Activated T-helper 1 cell treated with anti-CD3 and anti-CD28 coated beads, Interleukin-2, amount 50 U/mL, for 16 hours (primary cell): ENCODE data around the gene SMAD6.

Source experiments
- DNase-seq, 2 donors: peaks; one replicate each; pipeline ENCODE4 v3.0.0-alpha.2; 2020; ENCODE audit warnings: low read depth in 1 of 2, low spot score in 1 of 2

Gene SMAD6

GRCh38 chr15:66719471-66719870 lies 17.4 kb downstream of the SMAD6 start:
- no peak for DNase-seq

GRCh38 chr15:66720206-66721010 lies 18.4 kb downstream of the SMAD6 start:
- no peak for DNase-seq

- no peak for DNase-seq
These were observed 19.0 kb downstream of the SMAD6 start for GRCh38 chr15:66721020-66721419.

- DNase-seq, result no peak
These were observed 19.5 kb downstream of the SMAD6 start for GRCh38 chr15:66721501-66721937.

GRCh38 chr15:66721954-66722353 lies 19.9 kb downstream of the SMAD6 start:
- DNase-seq, result no peak

- no peak for DNase-seq
These were observed 20.9 kb downstream of the SMAD6 start for GRCh38 chr15:66722757-66723540.

GRCh38 chr15:66723826-66724731 lies 22.0 kb downstream of the SMAD6 start:
- no peak for DNase-seq

- no peak for DNase-seq
These were observed 22.9 kb downstream of the SMAD6 start for GRCh38 chr15:66724732-66725463.

GRCh38 chr15:66725464-66725785 lies 23.4 kb downstream of the SMAD6 start:
- DNase-seq, result no peak

GRCh38 chr15:66726386-66726785 lies 24.4 kb downstream of the SMAD6 start:
- no peak for DNase-seq

GRCh38 chr15:66729331-66729951 lies 27.4 kb downstream of the SMAD6 start:
- DNase-seq, result no peak

- DNase-seq, result no peak
These were observed 28.4 kb downstream of the SMAD6 start for GRCh38 chr15:66730168-66731021.

GRCh38 chr15:66733976-66734375 lies 31.9 kb downstream of the SMAD6 start:
- no peak for DNase-seq

- DNase-seq, result no peak
These were observed 33.2 kb downstream of the SMAD6 start for GRCh38 chr15:66734961-66735908.

- no peak for DNase-seq
These were observed 33.9 kb downstream of the SMAD6 start for GRCh38 chr15:66735909-66736305.

GRCh38 chr15:66737243-66738010 lies 35.4 kb downstream of the SMAD6 start:
- DNase-seq, result no peak

GRCh38 chr15:66738116-66738515 lies 36.1 kb downstream of the SMAD6 start:
- DNase-seq, result no peak

- DNase-seq, result no peak
These were observed 36.6 kb downstream of the SMAD6 start for GRCh38 chr15:66738595-66738994.
